GM21423 (cell line): Measurements from ENCODE around the gene WDR36.

ENCODE experiments used
- ATAC-seq: cut with Tn5 transposase; IDR thresholded peaks from one replicate; pipeline ENCODE4 v1.9.1; 2021; ENCODE audit warnings: mild to moderate bottlenecking, moderate library complexity; ENCODE audit not compliant: unreplicated experiment

WDR36 gene

DNA sequence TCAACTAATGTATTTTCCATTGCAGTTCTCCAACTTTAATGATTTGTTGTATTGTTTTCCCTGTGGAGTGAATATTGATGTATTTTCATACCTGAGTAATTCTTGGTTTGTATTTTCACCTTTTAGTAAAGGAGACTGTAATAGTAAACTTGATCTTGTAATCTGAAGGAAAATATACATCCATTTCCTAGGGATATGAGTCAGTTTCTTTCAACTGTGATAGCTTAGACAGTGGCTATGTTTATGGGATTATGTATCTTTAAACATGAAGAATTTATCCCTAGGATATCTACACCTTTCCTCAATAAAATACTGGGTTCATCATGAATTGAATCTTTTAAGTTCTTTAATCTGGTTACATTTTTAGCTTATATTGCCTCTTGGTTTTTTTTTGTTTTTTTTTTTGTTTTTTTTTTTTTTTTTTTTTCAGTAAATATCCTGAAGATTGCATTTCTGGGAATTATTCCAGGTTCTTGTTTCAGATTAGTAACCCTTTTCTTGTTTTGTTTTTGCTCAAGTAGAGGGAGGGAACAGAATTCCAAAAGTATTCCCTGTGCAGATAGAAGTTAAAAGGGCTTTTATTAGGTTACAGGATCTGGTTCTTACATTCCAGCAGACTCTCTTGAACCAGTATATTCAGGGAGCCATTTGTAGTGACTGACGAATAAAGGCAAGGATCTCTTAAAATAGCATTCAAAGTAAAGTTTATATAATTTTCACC, 7.1 kb downstream of the WDR36 start:
- no peak for ATAC-seq

- ATAC-seq, result no peak
Measured at GRCh38 chr5:111106320-111106948, 14.3 kb downstream of the WDR36 start.

DNA sequence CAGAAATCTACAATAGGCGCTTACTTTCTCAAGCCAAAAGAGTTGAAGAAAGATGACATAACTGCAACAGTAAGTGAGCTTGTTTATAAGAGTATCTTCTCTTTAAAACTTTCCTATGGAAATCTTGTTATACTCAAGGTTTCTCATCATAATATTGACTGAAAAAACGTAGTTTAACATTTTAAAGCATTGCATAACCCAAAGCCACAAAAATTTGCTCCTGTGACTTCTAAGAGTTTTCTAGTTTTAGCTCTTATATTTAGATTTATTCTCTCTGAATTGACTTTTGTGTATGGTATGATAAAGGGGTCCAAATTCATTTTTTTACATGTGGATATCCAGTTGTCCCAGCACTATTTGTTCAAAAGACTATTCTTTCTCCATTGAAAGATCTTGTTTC, 15.2 kb downstream of the WDR36 start:
- ATAC-seq, result no peak

DNA sequence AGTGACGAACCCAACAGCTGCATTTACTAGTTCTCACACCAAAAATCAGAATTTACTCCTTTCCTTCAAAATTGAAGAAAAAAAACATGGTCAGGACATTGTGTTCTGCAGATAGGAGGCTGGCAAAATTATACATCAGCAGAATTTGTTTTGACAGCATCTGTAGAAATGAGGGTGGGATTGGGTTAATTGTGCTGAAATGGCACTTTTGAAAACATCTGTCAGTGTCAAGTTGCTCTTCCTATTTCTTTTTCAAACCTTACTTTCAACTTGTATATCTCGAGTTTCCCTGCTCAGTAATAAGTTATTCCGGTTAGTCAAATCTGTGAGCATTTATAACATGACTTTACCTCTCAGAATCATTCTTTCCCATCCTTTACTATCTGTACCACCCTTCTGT, 19.8 kb downstream of the WDR36 start:
- no peak for ATAC-seq

- no peak for ATAC-seq
Measured at GRCh38 chr5:111113678-111114077, 21.5 kb downstream of the WDR36 start.

GRCh38 chr5:111115229-111115628, 23.1 kb downstream of the WDR36 start:
- ATAC-seq, result no peak

GRCh38 chr5:111116550-111116949, 24.4 kb downstream of the WDR36 start:
- no peak for ATAC-seq

- no peak for ATAC-seq
Measured at GRCh38 chr5:111117136-111117535, 25.0 kb downstream of the WDR36 start.

GRCh38 chr5:111119221-111119620, 27.1 kb downstream of the WDR36 start:
- no peak for ATAC-seq

- no peak for ATAC-seq
Measured at GRCh38 chr5:111119856-111120255, 27.7 kb downstream of the WDR36 start.

DNA sequence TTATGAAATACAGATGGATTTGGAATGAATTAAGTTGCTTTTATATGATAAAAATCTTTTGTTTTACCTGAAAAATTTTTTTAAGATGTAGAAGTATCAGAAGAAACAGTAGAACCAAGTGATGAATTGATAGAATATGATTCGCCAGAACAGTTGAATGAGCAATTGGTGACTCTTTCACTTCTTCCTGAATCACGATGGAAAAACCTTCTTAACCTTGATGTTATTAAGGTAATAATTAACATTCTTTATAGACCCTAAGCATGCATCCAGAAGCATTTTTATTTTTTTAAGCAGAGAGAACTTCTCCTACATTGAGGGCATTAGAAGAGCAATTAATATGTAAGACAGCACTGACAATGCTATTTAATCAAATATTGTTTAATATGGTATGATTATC, 28.8 kb downstream of the WDR36 start:
- no peak for ATAC-seq

GRCh38 chr5:111121926-111122325, 29.8 kb downstream of the WDR36 start:
- no peak for ATAC-seq

- ATAC-seq, result no peak
Measured at GRCh38 chr5:111122398-111122797, 30.2 kb downstream of the WDR36 start.

GRCh38 chr5:111124793-111125192, 32.6 kb downstream of the WDR36 start:
- ATAC-seq, result no peak

GRCh38 chr5:111126896-111127295, 34.7 kb downstream of the WDR36 start:
- ATAC-seq, result no peak

GRCh38 chr5:111127453-111128195, 35.5 kb downstream of the WDR36 start:
- ATAC-seq, result no peak

DNA sequence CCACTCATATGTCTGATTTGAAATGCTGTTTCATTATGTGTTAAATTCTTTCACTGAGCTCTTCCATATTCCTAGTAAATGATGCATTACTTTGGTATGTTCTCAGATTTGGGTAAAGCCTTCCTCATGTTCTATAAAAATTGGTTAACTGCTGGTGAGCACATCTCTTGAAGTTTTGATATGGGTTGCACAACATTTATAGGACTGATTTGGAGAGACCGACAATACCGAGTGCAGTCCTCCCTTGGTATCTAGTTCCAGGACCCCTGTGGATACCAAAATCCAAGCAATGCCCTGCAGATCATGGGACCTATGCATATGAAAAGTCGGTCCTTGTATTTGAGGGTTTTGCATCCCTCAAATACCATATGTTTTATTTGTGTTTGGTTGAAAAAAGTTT, 37.8 kb downstream of the WDR36 start:
- ATAC-seq, result no peak

- ATAC-seq, result no peak
Measured at GRCh38 chr5:111131356-111131755, 39.2 kb downstream of the WDR36 start.

- ATAC-seq, result no peak
Measured at GRCh38 chr5:111132076-111132475, 39.9 kb downstream of the WDR36 start.

GRCh38 chr5:111132731-111133435, 40.7 kb downstream of the WDR36 start:
- ATAC-seq, result no peak

GRCh38 chr5:111133436-111133751, 41.2 kb downstream of the WDR36 start:
- no peak for ATAC-seq

GRCh38 chr5:111134087-111134486, 41.9 kb downstream of the WDR36 start:
- ATAC-seq, result no peak
